Measurements from ENCODE around the gene AP2S1.
"Not testable (repeated sequence)": the region's sequence is repeated elsewhere in the genome, so short reads cannot be mapped to it uniquely, and the experiment has no call there.

The AP2S1 gene

DNA sequence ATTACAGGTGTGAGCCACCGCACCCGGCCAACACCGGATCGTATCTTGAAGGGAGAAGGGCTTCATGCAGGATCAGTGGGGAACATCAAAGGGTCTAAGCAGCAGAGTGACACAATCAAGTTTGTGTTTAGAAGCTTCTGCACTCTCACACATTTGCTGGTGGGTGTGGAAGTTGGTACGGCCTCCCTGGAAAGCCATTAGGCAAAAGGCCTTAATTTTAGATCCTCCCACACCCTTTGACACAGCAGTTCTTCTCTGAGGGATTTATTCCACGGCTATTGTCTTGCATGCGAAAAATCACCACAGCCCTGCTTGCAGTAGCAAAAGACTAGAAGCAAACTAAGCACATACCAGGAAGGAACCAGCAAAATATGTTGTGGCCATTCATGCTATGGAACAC, 44.0 kb downstream of the AP2S1 start:
- DNase-seq (ENCODE audit: low read depth, low spot score) = no peak

DNA sequence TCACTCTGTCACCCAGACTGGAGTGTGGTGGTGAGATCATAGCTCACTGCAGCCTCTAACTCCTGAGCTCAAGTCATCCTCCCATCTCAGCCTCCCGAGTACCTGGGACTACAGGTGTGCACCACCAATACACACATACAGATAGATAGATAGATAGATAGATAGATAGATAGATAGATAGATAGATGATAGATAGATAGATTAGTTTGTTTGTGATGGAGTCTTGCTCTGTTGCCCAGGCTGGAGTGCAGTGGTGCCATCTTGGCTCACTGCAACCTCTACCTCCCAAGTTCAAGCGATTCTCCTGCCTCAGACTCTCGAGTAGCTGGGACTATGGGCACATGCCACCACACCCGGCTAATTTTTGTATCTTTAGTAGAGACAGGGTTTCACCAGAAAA, 46.2 kb downstream of the AP2S1 start:
- not testable (repeated sequence) for DNase-seq (ENCODE audit: low read depth, low spot score)

DNA sequence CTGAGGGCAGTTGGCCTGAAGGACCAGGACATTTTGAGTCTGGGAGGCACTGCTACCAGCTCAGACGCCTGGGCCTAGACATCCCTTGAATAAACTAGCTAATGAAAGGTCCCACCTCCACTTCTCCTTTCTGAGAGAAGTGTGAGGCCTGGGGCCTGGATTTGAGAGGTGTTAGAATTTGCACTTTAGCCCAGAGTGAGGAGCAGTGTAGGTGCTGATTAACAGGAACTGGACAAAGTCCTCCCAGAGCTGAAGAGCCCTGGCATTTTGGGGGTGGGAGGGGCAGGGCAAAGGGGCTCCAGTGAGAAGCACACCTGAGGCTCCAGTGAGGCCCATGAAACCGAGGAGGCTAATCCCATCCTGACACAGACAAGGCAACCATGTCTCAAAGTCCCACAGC, 47.1 kb downstream of the AP2S1 start:
- DNase-seq (ENCODE audit: low read depth, low spot score) = peak; percentile 28

GRCh38 chr19:46802152-46802551, 48.5 kb downstream of the AP2S1 start:
- peak; percentile 61 for DNase-seq (ENCODE audit: low read depth, low spot score)

- DNase-seq (ENCODE audit: low read depth, low spot score) = no peak
These were observed 51.9 kb downstream of the AP2S1 start for GRCh38 chr19:46798713-46799112.

- no peak for DNase-seq (ENCODE audit: low read depth, low spot score)
These were observed 52.8 kb downstream of the AP2S1 start for GRCh38 chr19:46797881-46798280.

DNA sequence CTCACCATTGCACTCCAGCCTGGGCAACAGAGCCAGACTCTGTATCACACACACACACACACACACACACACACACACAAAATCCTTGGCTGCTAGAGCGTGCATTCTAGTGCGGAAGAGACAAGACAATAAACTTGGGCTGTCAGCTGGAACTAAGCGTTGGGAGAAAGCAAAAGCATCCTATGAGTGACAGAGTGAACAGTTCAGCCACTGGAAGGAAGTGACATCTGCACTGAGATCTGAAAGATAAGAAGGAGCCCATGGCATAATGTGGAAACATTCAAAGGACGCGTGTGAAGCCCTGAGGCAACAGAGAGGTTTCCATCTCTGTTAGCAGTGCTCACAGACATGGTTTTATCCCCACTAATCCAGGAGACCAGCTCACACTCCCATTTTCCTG, 58.7 kb downstream of the AP2S1 start:
- peak; percentile 72 for DNase-seq (ENCODE audit: low read depth, low spot score)

- no peak for DNase-seq (ENCODE audit: low read depth, low spot score)
These were observed 61.3 kb downstream of the AP2S1 start for GRCh38 chr19:46789371-46789770.

DNA sequence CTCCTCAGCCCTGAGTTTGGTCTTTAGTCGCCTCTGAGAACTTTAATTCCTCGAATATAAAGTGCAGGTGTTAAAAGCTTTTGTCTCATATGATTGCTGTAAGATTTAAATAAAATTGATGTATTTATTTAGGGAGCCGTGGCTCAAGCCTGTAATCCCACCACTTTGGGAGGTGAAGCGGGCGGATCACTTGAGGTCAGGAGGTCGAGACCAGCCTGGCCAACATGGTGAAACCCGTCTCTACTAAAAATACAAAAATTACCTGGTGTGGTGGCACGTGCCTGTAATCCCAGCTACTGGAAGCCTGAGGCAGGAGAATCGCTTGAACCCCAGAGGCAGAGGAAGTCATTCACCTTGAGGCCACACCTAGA, 61.7 kb downstream of the AP2S1 start:
- no peak for DNase-seq (ENCODE audit: low read depth, low spot score)

GRCh38 chr19:46788262-46788967, 62.2 kb downstream of the AP2S1 start, which contains the start of gene SLC1A5:
SLC1A5 (minus strand) TSS chr19:46788594; CDS start chr19:46787965, 629 bp downstream.
- DNase-seq (ENCODE audit: low read depth, low spot score) = peak; percentile 98

Measured in ELF-1 (cell line).